SW480 (cell line): ENCODE results near the gene LAMA5.

ENCODE experiments used
- DNase-seq: peaks from one replicate; pipeline ENCODE4 v3.0.0-alpha.2; 2016; ENCODE audit warnings: low spot score

The LAMA5 gene

DNA sequence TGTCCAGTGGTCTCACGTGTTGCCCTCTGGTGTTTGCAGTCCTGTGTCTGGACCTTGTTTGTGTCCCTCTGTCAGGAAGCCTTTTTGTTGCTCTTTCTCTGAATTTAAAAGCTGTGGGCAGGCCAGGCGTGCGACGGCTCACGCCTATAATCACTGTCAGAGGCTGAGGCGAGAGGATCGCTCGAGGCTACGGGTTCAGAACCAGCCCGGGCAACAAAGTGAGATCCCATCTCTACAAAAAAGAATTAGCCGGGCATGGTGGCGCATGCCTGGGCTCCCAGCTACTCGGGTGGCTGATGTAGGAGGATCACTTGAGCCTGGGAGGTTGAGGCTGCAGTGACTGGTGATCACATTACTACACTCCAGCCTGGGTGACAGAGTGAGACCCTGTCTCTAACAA lies 100.3 kb downstream of the LAMA5 start:
- DNase-seq, result no peak

- peak; percentile 14 for DNase-seq
These were observed 100.8 kb downstream of the LAMA5 start for GRCh38 chr20:62266340-62266739.

- DNase-seq, result no peak
These were observed 101.7 kb downstream of the LAMA5 start for GRCh38 chr20:62265365-62265764.

- DNase-seq, result no peak
These were observed 103.7 kb downstream of the LAMA5 start for GRCh38 chr20:62263396-62263795.

- DNase-seq, result no peak
These were observed 105.0 kb downstream of the LAMA5 start for GRCh38 chr20:62262064-62262463.

DNA sequence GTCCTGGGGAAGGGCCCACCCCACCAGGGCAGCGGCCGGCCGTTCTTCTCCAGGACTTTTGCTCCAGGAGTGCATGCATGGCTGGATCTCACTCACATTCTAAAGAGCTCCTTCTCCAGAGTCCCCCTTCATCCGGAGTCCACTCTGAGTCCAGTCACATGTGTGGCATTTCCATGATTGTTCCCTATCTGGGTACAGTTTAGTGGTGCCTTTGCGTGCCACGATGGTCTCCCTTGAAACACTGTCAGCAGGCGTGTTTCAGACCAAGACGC lies 107.9 kb downstream of the LAMA5 start:
- DNase-seq, result no peak
